Metanephros (tissue), 1 donor: Measurements from ENCODE around the gene B4GALT6. TPM values are rescaled to one million over a fixed set of nuclear protein-coding genes. Genes with fewer than 3 reads are reported as not detected.

Experiments
- total RNA-seq: library from RNA; depleted of rRNA; stranded (reverse); fragments of >200 nt; gene quantifications from one replicate; pipeline ENCODE4 v1.2.3, GENCODE V29; 2014

The B4GALT6 gene, protein sequence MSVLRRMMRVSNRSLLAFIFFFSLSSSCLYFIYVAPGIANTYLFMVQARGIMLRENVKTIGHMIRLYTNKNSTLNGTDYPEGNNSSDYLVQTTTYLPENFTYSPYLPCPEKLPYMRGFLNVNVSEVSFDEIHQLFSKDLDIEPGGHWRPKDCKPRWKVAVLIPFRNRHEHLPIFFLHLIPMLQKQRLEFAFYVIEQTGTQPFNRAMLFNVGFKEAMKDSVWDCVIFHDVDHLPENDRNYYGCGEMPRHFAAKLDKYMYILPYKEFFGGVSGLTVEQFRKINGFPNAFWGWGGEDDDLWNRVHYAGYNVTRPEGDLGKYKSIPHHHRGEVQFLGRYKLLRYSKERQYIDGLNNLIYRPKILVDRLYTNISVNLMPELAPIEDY
- total RNA-seq, result 5.7 TPM

DNA sequence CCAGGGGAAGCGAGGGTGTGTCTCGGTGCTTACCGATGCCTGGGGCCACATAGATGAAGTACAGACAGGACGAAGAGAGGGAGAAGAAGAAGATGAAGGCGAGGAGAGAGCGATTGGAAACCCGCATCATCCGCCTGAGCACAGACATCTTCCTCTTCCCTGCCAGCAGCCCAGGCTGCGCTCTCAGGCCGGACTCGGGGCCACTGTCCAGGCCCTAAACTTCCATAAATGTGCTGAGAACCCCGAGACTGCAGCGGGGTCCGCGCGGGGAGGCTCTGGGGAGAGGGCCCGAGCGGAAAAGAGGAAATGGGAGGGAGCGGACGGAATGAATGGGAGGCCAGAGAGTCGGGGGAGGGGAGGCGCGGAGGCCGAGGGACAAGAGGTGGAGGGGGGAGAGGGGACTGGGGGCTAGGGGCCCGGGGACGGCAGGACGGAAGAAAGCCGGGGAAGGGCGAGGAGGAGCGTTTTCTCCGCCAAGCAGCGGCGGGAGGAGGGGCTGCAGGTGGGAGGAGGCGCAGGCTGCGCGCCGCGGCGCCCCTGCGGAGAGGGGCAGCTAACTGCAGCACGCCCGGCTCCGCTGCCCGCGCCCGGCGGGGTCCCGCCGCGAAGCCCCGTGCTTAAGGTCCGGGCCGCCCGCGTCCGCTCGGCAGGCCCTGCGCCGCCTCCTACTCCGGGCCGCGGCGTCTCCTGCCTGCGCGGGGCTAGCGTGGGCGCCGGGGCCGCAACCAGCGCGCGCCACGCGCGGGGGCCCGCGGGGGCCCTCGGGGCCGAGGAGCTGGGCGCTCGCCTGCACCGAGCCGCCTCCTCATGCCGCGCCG, at the start of gene B4GALT6:
B4GALT6 (minus strand) TSS at position 303 of the 818 bp plus-strand sequence; CDS start at position 148, 155 bp downstream.

DNA sequence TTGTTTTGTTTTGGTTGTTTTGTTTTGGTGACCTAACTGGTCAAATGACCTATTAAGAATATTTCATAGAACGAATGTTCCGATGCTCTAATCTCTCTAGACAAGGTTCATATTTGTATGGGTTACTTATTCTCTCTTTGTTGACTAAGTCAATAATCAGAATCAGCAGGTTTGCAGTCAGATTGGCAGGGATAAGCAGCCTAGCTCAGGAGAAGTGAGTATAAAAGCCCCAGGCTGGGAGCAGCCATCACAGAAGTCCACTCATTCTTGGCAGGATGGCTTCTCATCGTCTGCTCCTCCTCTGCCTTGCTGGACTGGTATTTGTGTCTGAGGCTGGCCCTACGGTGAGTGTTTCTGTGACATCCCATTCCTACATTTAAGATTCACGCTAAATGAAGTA, 92.8 kb downstream of the B4GALT6 start, which contains the start of gene TTR:
TTR (plus strand) TSS at position 250 of the 400 bp plus-strand sequence; CDS start at position 276, 26 bp downstream.

Other genes starting within 250 kb of the B4GALT6 start
- not detected for gene DSG3, start 236.8 kb downstream of the B4GALT6 start, total RNA-seq
- 34.3 TPM for gene DSG2, start 186.4 kb downstream of the B4GALT6 start, total RNA-seq
- 0.35 TPM for gene TTR, start 92.7 kb downstream of the B4GALT6 start, total RNA-seq
- 0.88 TPM for gene SLC25A52, start 76.3 kb upstream of the B4GALT6 start, total RNA-seq